Panc1 (cell line): ENCODE results near the gene CCDC102A. TPM values are rescaled to one million over a fixed set of nuclear protein-coding genes. Genes with fewer than 3 reads are reported as not detected.

ENCODE experiments used
- ATAC-seq: fragments of 200-7000 bp; cut with Tn5 transposase; 2 replicates; pipeline ENCODE4 v1.9.1; 2020; ENCODE audit warnings: mild to moderate bottlenecking, moderate library complexity
- BruUV-seq: library from RNA; stranded (reverse); fragments of 400-500 nt; replicated peaks from 2 replicates; lab custom pipeline; 2021; lab: Mats Ljungman, UMichigan
- CTCF ChIA-PET: fragments of 300-600 bp; sonication (Branson Sonifier 250); formaldehyde crosslinking; loops from one replicate; lab custom pipeline; 2022; ENCODE audit warnings: antibody characterized with exemption; lab: Charles Lee
- POLR2A ChIA-PET: fragments of 300-600 bp; sonication (Branson Sonifier 250); formaldehyde crosslinking; loops from one replicate; lab custom pipeline; 2022; ENCODE audit warnings: antibody characterized with exemption; lab: Charles Lee
- DNase-seq: peaks from one replicate; pipeline ENCODE4 v3.0.0-alpha.2; 2010; ENCODE audit warnings: low read depth, low spot score
- H3K27ac ChIP-seq: 2 replicates; pipeline ENCODE4 v1.5.1; 2011; ENCODE audit warnings: mild to moderate bottlenecking, low read length, inconsistent platforms
- H3K27me3 ChIP-seq: fragments of 200-500 bp; sonication (Bioruptor generic); 2 replicates; pipeline ENCODE4 v1.6.0; 2014; ENCODE audit warnings: low read length, inconsistent platforms; ENCODE audit not compliant: control insufficient read depth, insufficient read depth
- H3K36me3 ChIP-seq: fragments of 200-500 bp; sonication (Bioruptor generic); 2 replicates; pipeline ENCODE4 v1.5.1; 2014; ENCODE audit warnings: inconsistent platforms, mild to moderate bottlenecking, low read length, moderate library complexity; ENCODE audit not compliant: control insufficient read depth, insufficient read depth
- H3K4me1 ChIP-seq: 2 replicates; pipeline ENCODE4 v1.5.1; 2011; ENCODE audit warnings: inconsistent platforms, mild to moderate bottlenecking, low read length, moderate library complexity; ENCODE audit not compliant: control insufficient read depth, insufficient read depth
- H3K4me3 ChIP-seq, 2 experiments: 2 replicates each; pipeline ENCODE4 v1.5.1; 2011 to 2012; ENCODE audit warnings: low read depth in 2 of 2, low read length in 2 of 2, mild to moderate bottlenecking in 2 of 2, inconsistent platforms in 1 of 2, moderate library complexity in 1 of 2
- H3K9me3 ChIP-seq: fragments of 200-500 bp; sonication (Bioruptor generic); 2 replicates; pipeline ENCODE4 v1.5.1; 2014; ENCODE audit warnings: low read depth, mild to moderate bottlenecking, inconsistent platforms, low read length, moderate library complexity; ENCODE audit not compliant: control insufficient read depth, insufficient read depth
- POLR2AphosphoS5 ChIP-seq: IDR thresholded peaks from 2 replicates; pipeline ENCODE4 v1.6.1; 2012; ENCODE audit warnings: mild to moderate bottlenecking, low read depth, low read length, moderate library complexity
- REST ChIP-seq, 2 experiments: IDR thresholded peaks; 2 replicates each; pipeline ENCODE4 v1.6.1; 2011 to 2012; ENCODE audit warnings: low read depth in 2 of 2, control low read depth in 1 of 2, low read length in 1 of 2, mild to moderate bottlenecking in 1 of 2, moderate library complexity in 1 of 2; ENCODE audit not compliant: insufficient read depth in 1 of 2
- SIN3A ChIP-seq: IDR thresholded peaks from 2 replicates; pipeline ENCODE4 v1.6.1; 2012; ENCODE audit warnings: low read depth, mild to moderate bottlenecking, low read length, moderate library complexity, borderline replicate concordance; ENCODE audit not compliant: insufficient read depth
- TCF7L2 ChIP-seq: IDR thresholded peaks from 2 replicates; pipeline ENCODE4 v1.6.1; 2011; ENCODE audit warnings: mild to moderate bottlenecking, low read depth, low read length, inconsistent platforms
- in situ Hi-C: cut with HindIII; loops from 2 replicates; pipeline ENCODE4 v1.10.0; 2016; ENCODE audit warnings: low sequenced_read_pairs, low pct_unique_long_range_greater_than_20kb
- intact Hi-C: fragments of 100-400 bp; cut with micrococcal nuclease; formaldehyde crosslinking; loops from one replicate; pipeline ENCODE4 v1.10.0; 2022; ENCODE audit not compliant: unreplicated experiment
- total RNA-seq: library from RNA; stranded (reverse); gene quantifications from one replicate; pipeline ENCODE4 v1.2.1, GENCODE V29; 2021; ENCODE audit not compliant: unreplicated experiment
- TF ChIP-seq, protein P1 (sequence below): fragments of 450-650 bp; IDR thresholded peaks from 2 replicates; pipeline ENCODE4 v1.5.1; 2017; ENCODE audit warnings: mild to moderate bottlenecking

The CCDC102A gene
- total RNA-seq, 1 experiment from 2014 or later, result 12.9 TPM

- Histone ChIP-seq H3K27ac (no peak within 1 kb of the TSS), H3K4me3 (peak within 1 kb of the TSS; percentile 52 to 66), H3K4me1 (no peaks in the 10 kb centered on the region), H3K9me3 (no peaks in the 10 kb centered on the region), H3K36me3 (no peaks in the 10 kb centered on the region), H3K27me3 (no peaks in the 10 kb centered on the region)
- ATAC-seq, result peak; percentile 96
- in situ Hi-C loops, result no loop called here
- DNase-seq, result no peak
- TF ChIP-seq SIN3A, result no peak
- no peak for TF ChIP-seq REST (IDR thresholded peaks at IDR 0.05; ENCODE audit: insufficient read depth in 1 of 2, low read depth in 2 of 2, low read length in 1 of 2)
- TF ChIP-seq POLR2AphosphoS5, result no peak
- TF ChIP-seq TCF7L2, result no peak
- TF ChIP-seq, protein P1, sequence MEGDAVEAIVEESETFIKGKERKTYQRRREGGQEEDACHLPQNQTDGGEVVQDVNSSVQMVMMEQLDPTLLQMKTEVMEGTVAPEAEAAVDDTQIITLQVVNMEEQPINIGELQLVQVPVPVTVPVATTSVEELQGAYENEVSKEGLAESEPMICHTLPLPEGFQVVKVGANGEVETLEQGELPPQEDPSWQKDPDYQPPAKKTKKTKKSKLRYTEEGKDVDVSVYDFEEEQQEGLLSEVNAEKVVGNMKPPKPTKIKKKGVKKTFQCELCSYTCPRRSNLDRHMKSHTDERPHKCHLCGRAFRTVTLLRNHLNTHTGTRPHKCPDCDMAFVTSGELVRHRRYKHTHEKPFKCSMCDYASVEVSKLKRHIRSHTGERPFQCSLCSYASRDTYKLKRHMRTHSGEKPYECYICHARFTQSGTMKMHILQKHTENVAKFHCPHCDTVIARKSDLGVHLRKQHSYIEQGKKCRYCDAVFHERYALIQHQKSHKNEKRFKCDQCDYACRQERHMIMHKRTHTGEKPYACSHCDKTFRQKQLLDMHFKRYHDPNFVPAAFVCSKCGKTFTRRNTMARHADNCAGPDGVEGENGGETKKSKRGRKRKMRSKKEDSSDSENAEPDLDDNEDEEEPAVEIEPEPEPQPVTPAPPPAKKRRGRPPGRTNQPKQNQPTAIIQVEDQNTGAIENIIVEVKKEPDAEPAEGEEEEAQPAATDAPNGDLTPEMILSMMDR, result no peak
- intact Hi-C loops, result no loop called here
- POLR2A ChIA-PET, result interaction anchor here (0.6 kb wide), 1 partner anchor 11 kb away, joined by 9 read pairs; no protein-coding TSS in a partner anchor
- CTCF ChIA-PET, result no interaction called here
- no TSS peak for BruUV-seq
These were observed 50.2 kb downstream of the CCDC102A start, which contains the start of gene DOK4 for GRCh38 chr16:57485916-57486857. TSS of gene DOK4 (minus strand) at chr16:57486493. CDS start at chr16:57479507, 6,986 bp downstream.

- in situ Hi-C loops (no loop called here), intact Hi-C loops (no loop called here)
- POLR2A ChIA-PET, result no interaction called here
- TF ChIP-seq, protein P1, result no peak
- no peak for TF ChIP-seq POLR2AphosphoS5
- ATAC-seq (no peak), DNase-seq (no peak)
- Histone ChIP-seq H3K9me3 (no peaks in the 10 kb centered on the region), H3K36me3 (no peaks in the 10 kb centered on the region), H3K4me1 (no peaks in the 10 kb centered on the region; the same call in 1 of the 2 replicates), H3K27ac (no peak overlapping the region), H3K4me3 (peak overlapping the region; percentile 52 to 66), H3K27me3 (no peaks in the 10 kb centered on the region)
- no TSS peak for BruUV-seq
- CTCF ChIA-PET, result no interaction called here
These were observed 51.1 kb downstream of the CCDC102A start for GRCh38 chr16:57485091-57485915.
